Liver (tissue), 9 donors: Measurements from ENCODE around the gene UMODL1. TPM values are rescaled to one million over a fixed set of nuclear protein-coding genes. Genes with fewer than 3 reads are reported as not detected.
A peak's percentile ranks its signal among the peaks of the same experiment; 100 is the strongest.

Experiments
- DNase-seq: peaks from one replicate; pipeline ENCODE4 v3.0.0-alpha.2; 2017; ENCODE audit warnings: low spot score
- H3K27ac ChIP-seq, 2 donors: one replicate each; pipeline ENCODE4 v1.7.0; 2013; ENCODE audit warnings: inconsistent platforms in 2 of 2, low read length in 2 of 2, control low read depth in 1 of 2, low read depth in 1 of 2, mild to moderate bottlenecking in 1 of 2
- H3K27me3 ChIP-seq, 4 donors: one replicate each; pipeline versions ENCODE4 v1.6.1 to v1.7.0; 2013; ENCODE audit warnings: low read length in 3 of 4, inconsistent platforms in 1 of 4, mild to moderate bottlenecking in 1 of 4, moderate library complexity in 1 of 4; ENCODE audit not compliant: control insufficient read depth in 4 of 4, insufficient read depth in 4 of 4
- H3K36me3 ChIP-seq, 4 donors: one replicate each; pipeline versions ENCODE4 v1.6.1 to v1.7.0; 2013; ENCODE audit warnings: low read length in 3 of 4, mild to moderate bottlenecking in 3 of 4, low read depth in 1 of 4, moderate library complexity in 1 of 4; ENCODE audit not compliant: control insufficient read depth in 4 of 4, insufficient read depth in 3 of 4
- H3K4me1 ChIP-seq, 4 donors: one replicate each; pipeline versions ENCODE4 v1.6.1 to v1.7.0; 2013; ENCODE audit warnings: low read length in 3 of 4, mild to moderate bottlenecking in 3 of 4, moderate library complexity in 1 of 4; ENCODE audit not compliant: control insufficient read depth in 4 of 4, insufficient read depth in 4 of 4
- H3K4me3 ChIP-seq, 3 donors: one replicate each; pipeline versions ENCODE4 v1.6.1 to v1.7.0; 2013; ENCODE audit warnings: low read length in 3 of 3, control low read depth in 1 of 3, low read depth in 1 of 3, mild to moderate bottlenecking in 1 of 3
- H3K9ac ChIP-seq, 2 donors: one replicate each; pipeline ENCODE4 v1.7.0; 2013; ENCODE audit warnings: low read length in 2 of 2, mild to moderate bottlenecking in 2 of 2, moderate library complexity in 2 of 2, control low read depth in 1 of 2, low read depth in 1 of 2
- H3K9me3 ChIP-seq, 4 donors: one replicate each; pipeline versions ENCODE4 v1.6.1 to v1.7.0; 2013; ENCODE audit warnings: low read length in 3 of 4; ENCODE audit not compliant: control insufficient read depth in 4 of 4
- ATF3 ChIP-seq: IDR thresholded peaks from 2 replicates; pipeline ENCODE4 v1.6.1; 2016; ENCODE audit warnings: antibody characterized with exemption
- CTCF ChIP-seq: fragments of 150-350 bp; IDR thresholded peaks from 2 replicates; pipeline ENCODE4 v1.5.1; 2017; ENCODE audit warnings: improper control_type of control experiment, low read depth, low read length; ENCODE audit not compliant: missing input control
- EGR1 ChIP-seq, 2 donors: IDR thresholded peaks; 2 replicates each; pipeline ENCODE4 v1.6.1; 2016 to 2018; ENCODE audit warnings: antibody characterized with exemption in 2 of 2, low read depth in 2 of 2
- FOXA1 ChIP-seq: IDR thresholded peaks from 2 replicates; pipeline ENCODE4 v1.6.1; 2016; ENCODE audit warnings: antibody characterized with exemption
- FOXA2 ChIP-seq: IDR thresholded peaks from 2 replicates; pipeline ENCODE4 v1.6.1; 2016; ENCODE audit warnings: antibody characterized with exemption
- GABPA ChIP-seq, 2 donors: IDR thresholded peaks in 1 of 2; conservative IDR thresholded peaks in 1 of 2; 2 replicates each; pipeline ENCODE4 v1.6.1; 2016; ENCODE audit warnings: antibody characterized with exemption in 2 of 2, mild to moderate bottlenecking in 1 of 2, moderate library complexity in 1 of 2
- HNF4A ChIP-seq, 2 donors: conservative IDR thresholded peaks; 2 replicates each; pipeline ENCODE4 v1.6.1; 2016; ENCODE audit warnings: antibody characterized with exemption in 2 of 2, mild to moderate bottlenecking in 2 of 2
- HNF4G ChIP-seq: IDR thresholded peaks from 2 replicates; pipeline ENCODE4 v1.6.1; 2016; ENCODE audit warnings: antibody characterized with exemption
- JUND ChIP-seq, 2 donors: IDR thresholded peaks; 2 replicates each; pipeline ENCODE4 v1.6.1; 2016; ENCODE audit warnings: antibody characterized with exemption in 2 of 2
- MAX ChIP-seq: IDR thresholded peaks from 2 replicates; pipeline ENCODE4 v1.6.1; 2016; ENCODE audit warnings: antibody characterized with exemption
- NR2F2 ChIP-seq: IDR thresholded peaks from 2 replicates; pipeline ENCODE4 v1.6.1; 2016; ENCODE audit warnings: antibody characterized with exemption
- RAD21 ChIP-seq, 2 donors: IDR thresholded peaks; 2 replicates each; pipeline ENCODE4 v1.6.1; 2016; ENCODE audit warnings: antibody characterized with exemption in 2 of 2, mild to moderate bottlenecking in 2 of 2
- RXRA ChIP-seq, 2 donors: IDR thresholded peaks; 2 replicates each; pipeline ENCODE4 v1.6.1; 2017 to 2018; ENCODE audit warnings: antibody characterized with exemption in 2 of 2, mild to moderate bottlenecking in 1 of 2
- SP1 ChIP-seq: IDR thresholded peaks from 2 replicates; pipeline ENCODE4 v1.6.1; 2018; ENCODE audit warnings: antibody characterized with exemption, mild to moderate bottlenecking
- TAF1 ChIP-seq: conservative IDR thresholded peaks from 2 replicates; pipeline ENCODE4 v1.6.1; 2016; ENCODE audit warnings: antibody characterized with exemption, mild to moderate bottlenecking
- YY1 ChIP-seq: IDR thresholded peaks from 2 replicates; pipeline ENCODE4 v1.6.1; 2016; ENCODE audit warnings: antibody characterized with exemption, mild to moderate bottlenecking
- ZBTB33 ChIP-seq: IDR thresholded peaks from 2 replicates; pipeline ENCODE4 v1.6.1; 2016; ENCODE audit warnings: antibody characterized with exemption
- WGBS: extraction: QIAGEN DNeasy Blood & Tissue Kit; methylation state at CpG from one replicate; pipeline ENCODE4 v1.1.7; 2013; 5-methylcytosine and 5-hydroxymethylcytosine counted together
- polyA plus RNA-seq, 2 donors: library from polyadenylated mRNA; stranded (reverse) in 1 of 2; unstranded in 1 of 2; fragments of 200-250 nt in 1 of 2; fragments of >200 nt in 1 of 2; fragmentation: Nextera tagmentation in 1 of 2; extraction: Ambion mirVana in 1 of 2; gene quantifications; one replicate each; pipeline versions ENCODE4 v1.2.1 to v1.2.3, GENCODE V29; 2013 to 2015
- total RNA-seq, 2 donors: library from RNA; depleted of rRNA; stranded (reverse); fragments of >200 nt; gene quantifications; one replicate each; pipeline ENCODE4 v1.2.3, GENCODE V29; 2014
- donor health status: healthy.
- donor health status: healthy.
- donor health status: healthy.
- donor health status: healthy.
- donor health status: healthy.

Gene UMODL1
- total and polyA plus RNA-seq, 4 donors, result 0.08 to 0.14 (median 0.08) TPM; not detected in 1

DNA sequence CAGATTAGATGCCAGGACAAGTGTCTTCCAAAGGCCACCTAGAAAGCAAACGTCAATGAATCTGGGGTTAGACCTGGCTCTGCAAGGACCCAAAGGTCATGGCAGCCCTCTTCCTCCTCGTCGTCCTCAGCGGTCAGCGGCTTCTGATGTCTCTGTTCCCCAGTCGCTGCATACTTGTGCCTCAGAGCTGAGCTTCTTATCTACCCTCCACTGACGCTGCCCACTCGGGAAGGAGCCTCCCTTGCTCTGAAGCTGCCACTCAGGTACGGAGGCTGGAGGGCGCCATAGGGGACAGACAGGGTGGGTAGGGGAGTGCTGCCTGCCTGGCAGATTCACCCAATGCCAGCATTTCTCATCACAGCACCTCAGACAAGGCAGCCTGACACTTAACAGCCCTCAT, 11.4 kb upstream of the UMODL1 start:
- WGBS, result 73% methylated on average over 10 of the region's 10 CpGs
- H3K9ac ChIP-seq, result no peak overlapping the region
- TF ChIP-seq GABPA (IDR thresholded peaks at IDR 0.05 in 1 of 2, conservative IDR thresholded peaks at IDR 0.05 in 1 of 2) (no peak), EGR1 (IDR thresholded peaks at IDR 0.05; ENCODE audit: low read depth in 2 of 2) (no peak), JUND (IDR thresholded peaks at IDR 0.05) (no peak), YY1 (no peak), SP1 (no peak), NR2F2 (no peak)
- H3K27me3 ChIP-seq, result peaks cover 0 to 8% (median 0%) of the 10 kb centered on the region in 4 donors
- no peaks in the 10 kb centered on the region for H3K36me3 ChIP-seq
- peaks cover 0 to under 1% (median 0%) of the 10 kb centered on the region in 4 donors for H3K9me3 ChIP-seq
- H3K4me1 ChIP-seq, result peaks cover 10 to 44% (median 33%) of the 10 kb centered on the region in 4 donors
- H3K27ac ChIP-seq, result no peak overlapping the region
- H3K4me3 ChIP-seq, result no peak overlapping the region
- DNase-seq, result no peak

DNA sequence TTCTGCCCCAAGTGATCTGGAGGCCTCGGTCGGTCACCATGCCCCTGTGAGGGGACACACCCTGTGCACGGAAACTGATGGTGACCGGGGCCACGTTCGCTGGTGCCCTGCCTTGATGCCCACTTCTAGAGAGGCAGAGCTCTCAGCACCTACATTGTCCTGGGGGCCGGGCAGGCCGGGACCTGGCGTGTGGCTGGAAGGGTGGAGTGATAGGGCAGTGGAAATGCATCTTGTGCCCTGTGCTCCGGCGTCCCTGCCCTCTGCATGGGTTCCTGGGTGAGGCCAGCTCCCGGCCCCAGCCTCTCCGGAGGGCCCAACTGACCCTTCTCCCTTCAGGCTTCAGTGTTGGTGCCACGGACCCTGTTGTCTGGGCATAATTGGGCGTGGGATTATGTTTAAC, 11.0 kb upstream of the UMODL1 start:
- Histone ChIP-seq H3K9me3 (no peaks in the 10 kb centered on the region), H3K9ac (no peak overlapping the region), H3K27me3 (peaks cover 0 to 8% (median 0%) of the 10 kb centered on the region in 4 donors), H3K36me3 (no peaks in the 10 kb centered on the region), H3K27ac (no peak overlapping the region), H3K4me3 (no peak overlapping the region), H3K4me1 (peaks cover 10 to 44% (median 33%) of the 10 kb centered on the region in 4 donors)
- TF ChIP-seq JUND (IDR thresholded peaks at IDR 0.05) (no peak), HNF4A (conservative IDR thresholded peaks at IDR 0.05) (no peak), ZBTB33 (no peak), MAX (no peak), ATF3 (no peak), HNF4G (no peak), YY1 (no peak), SP1 (no peak)
- DNase-seq, result no peak
- 96% methylated on average over 15 of the region's 15 CpGs for WGBS

DNA sequence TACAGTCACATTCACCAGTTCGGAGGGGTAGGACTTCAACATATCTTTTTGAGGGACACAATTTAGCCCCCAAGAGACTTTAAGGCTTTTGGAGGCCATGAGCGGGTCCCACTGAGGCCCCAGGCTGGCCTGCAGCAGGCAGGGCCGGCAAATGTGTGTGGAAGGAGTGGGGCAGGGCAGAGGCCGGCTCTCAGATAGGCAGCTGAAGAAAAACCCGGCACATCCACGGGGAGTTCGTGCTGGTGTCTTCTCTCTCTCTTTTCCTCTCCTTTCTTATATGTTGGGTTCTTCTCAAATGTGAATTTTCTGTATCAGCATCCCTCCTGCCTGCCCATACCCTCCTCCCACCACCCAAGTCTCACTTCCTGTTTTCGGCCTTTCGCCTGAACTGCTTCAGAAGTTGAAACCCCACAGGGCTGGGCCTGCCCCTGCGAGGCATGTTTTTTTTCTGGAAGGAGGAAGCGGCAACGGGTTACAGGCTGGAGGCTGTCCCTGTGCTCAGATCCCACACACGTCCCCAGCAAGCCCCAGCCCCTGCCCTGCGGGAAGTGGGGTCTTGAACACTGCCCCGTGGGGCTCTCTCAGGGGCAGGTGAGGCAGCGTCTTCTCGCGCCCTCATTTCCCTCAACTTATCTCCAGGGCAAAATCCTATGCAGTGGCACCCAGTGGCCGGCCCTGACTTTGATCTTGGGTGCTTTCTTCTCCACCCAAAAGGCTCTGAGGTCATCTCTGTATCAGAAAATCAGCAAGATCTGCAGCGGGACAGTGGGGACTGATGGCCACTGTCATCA, 9.7 kb upstream of the UMODL1 start:
- Histone ChIP-seq H3K27ac (peak overlapping the region in 1 of 2 donors; percentile 13), H3K4me3 (no peak overlapping the region), H3K9me3 (no peaks in the 10 kb centered on the region), H3K27me3 (peaks cover 0 to 8% (median 0%) of the 10 kb centered on the region in 4 donors), H3K9ac (no peak overlapping the region), H3K4me1 (peaks cover 10 to 42% (median 31%) of the 10 kb centered on the region in 4 donors), H3K36me3 (no peaks in the 10 kb centered on the region)
- 75% methylated on average over 20 of the region's 20 CpGs for WGBS
- DNase-seq, result no peak
- TF ChIP-seq FOXA2 (no peak), MAX (no peak), JUND (IDR thresholded peaks at IDR 0.05) (no peak), ZBTB33 (no peak), ATF3 (no peak), CTCF (no peak), TAF1 (no peak), RAD21 (IDR thresholded peaks at IDR 0.05) (no peak), YY1 (no peak), FOXA1 (no peak), RXRA (IDR thresholded peaks at IDR 0.05) (no peak), HNF4G (no peak), HNF4A (conservative IDR thresholded peaks at IDR 0.05) (no peak), NR2F2 (no peak), SP1 (no peak), GABPA (IDR thresholded peaks at IDR 0.05 in 1 of 2, conservative IDR thresholded peaks at IDR 0.05 in 1 of 2) (no peak)
